GM12878 (cell line): Measurements from ENCODE around the gene LRRC7.

ENCODE experiments used
- BCLAF1 ChIP-seq: fragments of 450-650 bp; IDR thresholded peaks from 2 replicates; pipeline ENCODE4 v1.6.1; 2017; ENCODE audit warnings: antibody characterized with exemption, mild to moderate bottlenecking, moderate library complexity
- CTCF ChIP-seq, 3 experiments: IDR thresholded peaks in 2 of 3; conservative IDR thresholded peaks in 1 of 3; 2 replicates each; pipeline ENCODE4 v1.5.1; 2011; ENCODE audit warnings: low read depth in 3 of 3, low read length in 3 of 3, mild to moderate bottlenecking in 3 of 3, control low read depth in 2 of 3, moderate library complexity in 2 of 3, inconsistent platforms in 1 of 3, mixed read lengths in 1 of 3; ENCODE audit not compliant: control insufficient read depth in 2 of 3, insufficient read depth in 1 of 3; ENCODE audit errors: extremely low read depth in 1 of 3
- ETV6 ChIP-seq, 2 experiments: fragments of 450-650 bp in 1 of 2; IDR thresholded peaks in 1 of 2; conservative IDR thresholded peaks in 1 of 2; 2 replicates each; pipeline ENCODE4 v1.6.1; 2014; ENCODE audit warnings: antibody characterized with exemption in 1 of 2, borderline replicate concordance in 1 of 2, low read depth in 1 of 2, mild to moderate bottlenecking in 1 of 2, moderate library complexity in 1 of 2
- HDAC2 ChIP-seq: fragments of 200-600 bp; sonication (generic); IDR thresholded peaks from 2 replicates; pipeline ENCODE4 v1.6.1; 2017
- MLLT1 ChIP-seq: fragments of 450-650 bp; IDR thresholded peaks from 2 replicates; pipeline ENCODE4 v1.6.1; 2016; ENCODE audit warnings: mild to moderate bottlenecking
- NFIC ChIP-seq: IDR thresholded peaks from 2 replicates; pipeline ENCODE4 v1.6.1; 2012; ENCODE audit warnings: low read depth, mild to moderate bottlenecking, inconsistent platforms, low read length, moderate library complexity
- NR2C2 ChIP-seq: IDR thresholded peaks from 2 replicates; pipeline ENCODE4 v1.6.1; 2011; ENCODE audit warnings: borderline replicate concordance, low read depth; ENCODE audit not compliant: control insufficient read depth, insufficient read length
- POLR2A ChIP-seq: IDR thresholded peaks from 2 replicates; pipeline ENCODE4 v1.6.1; 2011; ENCODE audit warnings: low read depth, mild to moderate bottlenecking, low read length
- REST ChIP-seq: IDR thresholded peaks from 2 replicates; pipeline ENCODE4 v1.6.1; 2012; ENCODE audit warnings: mild to moderate bottlenecking, low read depth, low read length
- SMAD1 ChIP-seq: fragments of 450-650 bp; IDR thresholded peaks from 2 replicates; pipeline ENCODE4 v1.6.1; 2018; ENCODE audit warnings: mild to moderate bottlenecking, low read depth; ENCODE audit not compliant: partially characterized antibody
- ZBTB11 ChIP-seq: fragments of 450-650 bp; formaldehyde crosslinking; IDR thresholded peaks from 2 replicates; pipeline ENCODE4 v1.5.0; 2022; ENCODE audit warnings: mild to moderate bottlenecking, missing genetic modification characterization

GRCh38 chr1:69911301-69911801 is 343.6 kb downstream of the LRRC7 start:
- TF ChIP-seq POLR2A: no peak
- no peak for TF ChIP-seq ZBTB11
- TF ChIP-seq SMAD1: no peak
- TF ChIP-seq BCLAF1: no peak
- TF ChIP-seq REST: no peak
- no peak for TF ChIP-seq CTCF (IDR thresholded peaks at IDR 0.05 in 2 of 3, conservative IDR thresholded peaks at IDR 0.05 in 1 of 3; ENCODE audit: control insufficient read depth in 2 of 3, extremely low read depth in 1 of 3, insufficient read depth in 1 of 3, low read depth in 3 of 3, low read length in 3 of 3)
- TF ChIP-seq MLLT1: no peak
- TF ChIP-seq HDAC2: no peak
- no peak for TF ChIP-seq ETV6 (conservative IDR thresholded peaks at IDR 0.05 in 1 of 2, IDR thresholded peaks at IDR 0.05 in 1 of 2; ENCODE audit: borderline replicate concordance in 1 of 2, low read depth in 1 of 2)
- TF ChIP-seq NFIC: no peak
- TF ChIP-seq NR2C2: no peak
